ENCODE data around the gene PSMD13. TPM values are rescaled to one million over a fixed set of nuclear protein-coding genes. Genes with fewer than 3 reads are reported as not detected.

PSMD13 gene
- total and polyA plus RNA-seq, 2 of the 4 experiments (the other 2 are of a cell fraction), result 177 to 217 TPM

- H4K20me1 ChIP-seq (ENCODE audit: insufficient read depth, low read length), result no peaks in the 10 kb centered on the region; the same call in 1 of the 2 replicates
- no TSS peak for BruUV-seq (replicated peaks)
- H3K4ac ChIP-seq (ENCODE audit: low read depth, low read length), result no peak overlapping the region
- peaks cover 34% of the 10 kb centered on the region for H3K36me3 ChIP-seq (ENCODE audit: control insufficient read depth, insufficient read depth, low read length)
- H2BK5ac ChIP-seq (ENCODE audit: low read depth, low read length, poor library complexity, severe bottlenecking), result no peak overlapping the region
- H3K27ac ChIP-seq (ENCODE audit: insufficient read depth, low read length), result no peak overlapping the region
- H3K18ac ChIP-seq (ENCODE audit: low read depth, low read length), result no peak overlapping the region
- in situ Hi-C loops (cut with MboI; ENCODE audit: low sequenced_read_pairs), result no loop called here
- H3K56ac ChIP-seq (ENCODE audit: extremely low read depth, insufficient read depth, low read length), result no peak overlapping the region
- 84% methylated on average over 2 of the region's 5 CpGs; no CpG with 5 or more reads in 1 of the 2 experiments for WGBS, 2 experiments (ENCODE audit: extremely low coverage in 2 of 2, insufficient read length in 1 of 2)
- H3K4me2 ChIP-seq (ENCODE audit: low read depth, low read length), result no peak overlapping the region
- H3K23ac ChIP-seq (ENCODE audit: low read depth, low read length), result no peak overlapping the region
- no peak overlapping the region for H2AK9ac ChIP-seq (replicated peaks; ENCODE audit: low read depth, low read length, poor library complexity)
- no peak for DNase-seq
- no peak overlapping the region for H4K8ac ChIP-seq (ENCODE audit: low read depth in 2 of 2, low read length in 2 of 2)
- intact Hi-C loops (cut with micrococcal nuclease), result no loop called here
- no peak overlapping the region for H2AK5ac ChIP-seq (ENCODE audit: low read depth, low read length)
- ChIA-PET POLR2A (ENCODE audit: unreplicated experiment) (no interaction called here), CTCF (no interaction called here)
- no peak overlapping the region for H2AFZ ChIP-seq (replicated peaks; ENCODE audit: low read length, poor library complexity)
- TF ChIP-seq NFE2L2 (IDR thresholded peaks at IDR 0.05; ENCODE audit: low read depth, low read length), result no peak
- TF ChIP-seq MXI1 (IDR thresholded peaks at IDR 0.05; ENCODE audit: borderline replicate concordance, low read depth, low read length), result no peak
- no peak for TF ChIP-seq RAD21 (IDR thresholded peaks at IDR 0.05; ENCODE audit: low read length)
- TF ChIP-seq CHD1 (IDR thresholded peaks at IDR 0.05; ENCODE audit: low read depth, low read length), result no peak
- TF ChIP-seq MAFK (IDR thresholded peaks at IDR 0.05; ENCODE audit: low read depth, low read length), result no peak
- TF ChIP-seq RCOR1 (IDR thresholded peaks at IDR 0.05; ENCODE audit: insufficient replicate concordance, low read length), result no peak
- no peak for TF ChIP-seq MAZ (IDR thresholded peaks at IDR 0.05; ENCODE audit: borderline replicate concordance, low read depth, low read length)
- TF ChIP-seq RFX5 (IDR thresholded peaks at IDR 0.05; ENCODE audit: low read depth, low read length), result no peak
- TF ChIP-seq USF2 (IDR thresholded peaks at IDR 0.05; ENCODE audit: low read depth, low read length), result no peak
- TF ChIP-seq FOS (IDR thresholded peaks at IDR 0.05; ENCODE audit: low read depth, low read length), result no peak
- dilution Hi-C loops (cut with HindIII; ENCODE audit: low sequenced_read_pairs, unreplicated experiment), result no loop called here
- no peaks in the 10 kb centered on the region for H3K9me3 ChIP-seq (ENCODE audit: control insufficient read depth, insufficient read depth, low read length)
- ATAC-seq (ENCODE audit: low read depth), result no peak
- no peak overlapping the region for H3K14ac ChIP-seq (replicated peaks; ENCODE audit: low read depth, low read length)
- H3K27me3 ChIP-seq (ENCODE audit: control insufficient read depth, insufficient read depth, low read length), result peaks cover 1% of the 10 kb centered on the region
- H2BK120ac ChIP-seq (ENCODE audit: low read depth, low read length), result no peak overlapping the region
- H3K4me1 ChIP-seq (ENCODE audit: control insufficient read depth, insufficient read depth, low read length), result no peaks in the 10 kb centered on the region
- no peak overlapping the region for H4K91ac ChIP-seq (ENCODE audit: insufficient read depth, low read depth, low read length)
- H4K5ac ChIP-seq (ENCODE audit: low read depth, low read length), result no peak overlapping the region
- H2BK20ac ChIP-seq (ENCODE audit: low read depth, low read length), result no peak overlapping the region
- peaks cover 0 to 7% of the 10 kb centered on the region in 2 experiments; a peak in 2 of 4 replicates for H3K79me1 ChIP-seq (ENCODE audit: low read depth in 1 of 2, low read length in 2 of 2)
- H3K4me3 ChIP-seq (ENCODE audit: insufficient read depth, low read depth, low read length), result no peak overlapping the region
- no peak overlapping the region for H2BK15ac ChIP-seq (ENCODE audit: low read depth, low read length)
- H3K9me1 ChIP-seq (ENCODE audit: insufficient read depth, low read length), result no peaks in the 10 kb centered on the region
- H3K9ac ChIP-seq (ENCODE audit: low read depth, low read length), result no peak overlapping the region
These were observed 17.1 kb downstream of the PSMD13 start for GRCh38 chr11:253886-254270.
